GM12878 (cell line): ENCODE data around the gene TBATA.

Source experiments
- BCL3 ChIP-seq: IDR thresholded peaks from 2 replicates; pipeline ENCODE4 v1.6.1; 2011; ENCODE audit warnings: borderline replicate concordance, low read depth, mild to moderate bottlenecking, moderate library complexity, low read length; ENCODE audit not compliant: insufficient read depth, poor library complexity, severe bottlenecking
- BHLHE40 ChIP-seq, 2 experiments: fragments of 450-650 bp in 1 of 2; IDR thresholded peaks; 2 replicates each; pipeline ENCODE4 v1.6.1; 2011 to 2017; ENCODE audit warnings: low read depth in 2 of 2, borderline replicate concordance in 1 of 2, improper control_type of control experiment in 1 of 2, low read length in 1 of 2, mild to moderate bottlenecking in 1 of 2
- CTCF ChIP-seq, 3 experiments: IDR thresholded peaks in 2 of 3; conservative IDR thresholded peaks in 1 of 3; 2 replicates each; pipeline ENCODE4 v1.5.1; 2011; ENCODE audit warnings: low read depth in 3 of 3, low read length in 3 of 3, mild to moderate bottlenecking in 3 of 3, control low read depth in 2 of 3, moderate library complexity in 2 of 3, inconsistent platforms in 1 of 3, mixed read lengths in 1 of 3; ENCODE audit not compliant: control insufficient read depth in 2 of 3, insufficient read depth in 1 of 3; ENCODE audit errors: extremely low read depth in 1 of 3
- EGR1 ChIP-seq, 2 experiments: IDR thresholded peaks; 1 replicate in 1 of 2; 2 replicates in 1 of 2; pipeline ENCODE4 v1.6.1; 2011 to 2012; ENCODE audit warnings: low read depth in 2 of 2, low read length in 2 of 2, borderline replicate concordance in 1 of 2, mild to moderate bottlenecking in 1 of 2, moderate library complexity in 1 of 2
- EZH2 ChIP-seq: IDR thresholded peaks from 2 replicates; pipeline ENCODE4 v1.6.1; 2012; ENCODE audit warnings: low read depth, mild to moderate bottlenecking, control low read depth, inconsistent platforms, low read length, borderline replicate concordance; ENCODE audit not compliant: control insufficient read depth
- IRF3 ChIP-seq: fragments of 450-650 bp; IDR thresholded peaks from 2 replicates; pipeline ENCODE4 v1.6.1; 2014; ENCODE audit warnings: mild to moderate bottlenecking
- MEF2B ChIP-seq: fragments of 450-650 bp; IDR thresholded peaks from 2 replicates; pipeline ENCODE4 v1.6.1; 2018; ENCODE audit warnings: mild to moderate bottlenecking, moderate library complexity; ENCODE audit not compliant: partially characterized antibody, poor library complexity, severe bottlenecking
- NRF1 ChIP-seq: conservative IDR thresholded peaks from 2 replicates; pipeline ENCODE4 v1.6.1; 2011; ENCODE audit warnings: mild to moderate bottlenecking, low read depth, low read length, improper control_type of control experiment
- POLR2AphosphoS5 ChIP-seq: IDR thresholded peaks from 2 replicates; pipeline ENCODE4 v1.6.1; 2011; ENCODE audit warnings: mild to moderate bottlenecking, low read length, inconsistent platforms
- RAD21 ChIP-seq: IDR thresholded peaks from 2 replicates; pipeline ENCODE4 v1.6.1; 2011; ENCODE audit warnings: mild to moderate bottlenecking, low read depth, low read length, moderate library complexity; ENCODE audit not compliant: insufficient read depth
- SMARCA5 ChIP-seq: fragments of 450-650 bp; IDR thresholded peaks from 2 replicates; pipeline ENCODE4 v1.6.1; 2017; ENCODE audit warnings: mild to moderate bottlenecking
- SMC3 ChIP-seq: IDR thresholded peaks from 2 replicates; pipeline ENCODE4 v1.6.1; 2011; ENCODE audit warnings: low read length, improper control_type of control experiment, borderline replicate concordance
- USF2 ChIP-seq: IDR thresholded peaks from 2 replicates; pipeline ENCODE4 v1.6.1; 2011; ENCODE audit warnings: low read depth, low read length, improper control_type of control experiment, borderline replicate concordance
- ZNF24 ChIP-seq: fragments of 450-650 bp; IDR thresholded peaks from 2 replicates; pipeline ENCODE4 v1.6.1; 2017; ENCODE audit warnings: antibody characterized with exemption, mild to moderate bottlenecking

- TF ChIP-seq RAD21 (no peak), NRF1 (no peak), USF2 (no peak), MEF2B (no peak), ZNF24 (no peak), CTCF (IDR thresholded peaks at IDR 0.05 in 2 of 3, conservative IDR thresholded peaks at IDR 0.05 in 1 of 3; ENCODE audit: control insufficient read depth in 2 of 3, extremely low read depth in 1 of 3, insufficient read depth in 1 of 3, low read depth in 3 of 3, low read length in 3 of 3) (no peak), EZH2 (no peak), EGR1 (IDR thresholded peaks at IDR 0.05; ENCODE audit: borderline replicate concordance in 1 of 2, low read depth in 2 of 2, low read length in 2 of 2) (no peak), IRF3 (no peak), BCL3 (no peak), BHLHE40 (IDR thresholded peaks at IDR 0.05; ENCODE audit: borderline replicate concordance in 1 of 2, low read depth in 2 of 2, low read length in 1 of 2) (no peak), SMARCA5 (no peak), SMC3 (no peak), POLR2AphosphoS5 (no peak)
Observed at GRCh38 chr10:70799124-70799523, 13.9 kb upstream of the TBATA start.
